Upper lobe of right lung (tissue), 1 donor: ENCODE measurements around the gene SHH. TPM values are rescaled to one million over a fixed set of nuclear protein-coding genes. Genes with fewer than 3 reads are reported as not detected.
"Not testable (repeated sequence)": the region's sequence is repeated elsewhere in the genome, so short reads cannot be mapped to it uniquely, and the experiment has no call there.

Source experiments
- ATAC-seq: fragments of 200-7000 bp; cut with Tn5 transposase; one replicate; pipeline ENCODE4 v1.9.1; 2020; ENCODE audit warnings: mild to moderate bottlenecking, moderate library complexity
- DNase-seq: peaks from one replicate; pipeline ENCODE4 v3.0.0-alpha.2; 2020
- H3K27ac ChIP-seq: fragments of 200-600 bp; one replicate; pipeline ENCODE4 v1.8.0; 2022
- H3K27me3 ChIP-seq: fragments of 200-600 bp; one replicate; pipeline ENCODE4 v1.8.0; 2022; ENCODE audit warnings: mild to moderate bottlenecking
- H3K36me3 ChIP-seq: fragments of 200-600 bp; one replicate; pipeline ENCODE4 v1.8.0; 2022
- H3K4me1 ChIP-seq: fragments of 200-600 bp; one replicate; pipeline ENCODE4 v1.8.0; 2022
- H3K4me3 ChIP-seq: fragments of 200-600 bp; one replicate; pipeline ENCODE4 v1.8.0; 2022; ENCODE audit warnings: mild to moderate bottlenecking
- H3K9me3 ChIP-seq: fragments of 200-600 bp; one replicate; pipeline ENCODE4 v1.8.0; 2022
- intact Hi-C: fragments of 100-400 bp; cut with DNase I; formaldehyde crosslinking; loops from one replicate; pipeline ENCODE4 v1.11.0; 2022
- total RNA-seq: library from RNA; stranded (reverse); fragmentation: NEBNext Ultra II Directional; extraction: Animal tissue kit (Norgen Biotek cat#: 25700); gene quantifications from one replicate; pipeline ENCODE4 v1.2.1, GENCODE V29; 2021
- TF ChIP-seq, protein P1 (sequence below): fragments of 200-600 bp; IDR thresholded peaks from one replicate; pipeline ENCODE4 v1.8.0; 2022; ENCODE audit warnings: antibody characterized with exemption
- donor health status: DM: no; HTN: yes; CAD: no; lungs with severe emphysema.

The SHH gene
- total RNA-seq, 1 donor from 2014 or later, result 10.1 TPM

DNA sequence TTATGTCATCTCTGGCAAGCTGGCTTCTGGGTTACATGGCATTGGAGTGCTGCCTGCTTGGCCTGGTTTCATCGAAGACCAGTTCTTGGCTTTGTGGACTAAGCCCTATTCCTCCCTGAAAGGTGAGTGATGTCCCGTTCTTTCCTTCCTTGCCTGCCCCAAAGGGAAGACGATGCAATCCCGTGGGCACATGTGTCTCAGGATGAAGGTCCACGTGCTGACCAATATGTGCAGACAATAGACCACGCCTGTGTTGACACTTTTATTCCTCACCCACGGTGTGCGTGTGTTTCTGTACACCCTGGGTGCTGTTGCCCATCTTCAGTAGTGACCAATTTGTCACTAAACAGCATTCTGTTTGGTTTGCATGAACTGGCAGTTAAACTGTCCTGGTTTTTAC, 28.6 kb upstream of the SHH start:
- Histone ChIP-seq H3K27ac (no peak overlapping the region), H3K4me1 (no peaks in the 10 kb centered on the region), H3K9me3 (no peaks in the 10 kb centered on the region), H3K36me3 (no peaks in the 10 kb centered on the region), H3K27me3 (no peaks in the 10 kb centered on the region), H3K4me3 (no peak overlapping the region)
- peak; percentile 34 for DNase-seq
- TF ChIP-seq, protein P1, sequence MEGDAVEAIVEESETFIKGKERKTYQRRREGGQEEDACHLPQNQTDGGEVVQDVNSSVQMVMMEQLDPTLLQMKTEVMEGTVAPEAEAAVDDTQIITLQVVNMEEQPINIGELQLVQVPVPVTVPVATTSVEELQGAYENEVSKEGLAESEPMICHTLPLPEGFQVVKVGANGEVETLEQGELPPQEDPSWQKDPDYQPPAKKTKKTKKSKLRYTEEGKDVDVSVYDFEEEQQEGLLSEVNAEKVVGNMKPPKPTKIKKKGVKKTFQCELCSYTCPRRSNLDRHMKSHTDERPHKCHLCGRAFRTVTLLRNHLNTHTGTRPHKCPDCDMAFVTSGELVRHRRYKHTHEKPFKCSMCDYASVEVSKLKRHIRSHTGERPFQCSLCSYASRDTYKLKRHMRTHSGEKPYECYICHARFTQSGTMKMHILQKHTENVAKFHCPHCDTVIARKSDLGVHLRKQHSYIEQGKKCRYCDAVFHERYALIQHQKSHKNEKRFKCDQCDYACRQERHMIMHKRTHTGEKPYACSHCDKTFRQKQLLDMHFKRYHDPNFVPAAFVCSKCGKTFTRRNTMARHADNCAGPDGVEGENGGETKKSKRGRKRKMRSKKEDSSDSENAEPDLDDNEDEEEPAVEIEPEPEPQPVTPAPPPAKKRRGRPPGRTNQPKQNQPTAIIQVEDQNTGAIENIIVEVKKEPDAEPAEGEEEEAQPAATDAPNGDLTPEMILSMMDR, result no peak
- ATAC-seq, result no peak
- intact Hi-C loops, result no loop called here

DNA sequence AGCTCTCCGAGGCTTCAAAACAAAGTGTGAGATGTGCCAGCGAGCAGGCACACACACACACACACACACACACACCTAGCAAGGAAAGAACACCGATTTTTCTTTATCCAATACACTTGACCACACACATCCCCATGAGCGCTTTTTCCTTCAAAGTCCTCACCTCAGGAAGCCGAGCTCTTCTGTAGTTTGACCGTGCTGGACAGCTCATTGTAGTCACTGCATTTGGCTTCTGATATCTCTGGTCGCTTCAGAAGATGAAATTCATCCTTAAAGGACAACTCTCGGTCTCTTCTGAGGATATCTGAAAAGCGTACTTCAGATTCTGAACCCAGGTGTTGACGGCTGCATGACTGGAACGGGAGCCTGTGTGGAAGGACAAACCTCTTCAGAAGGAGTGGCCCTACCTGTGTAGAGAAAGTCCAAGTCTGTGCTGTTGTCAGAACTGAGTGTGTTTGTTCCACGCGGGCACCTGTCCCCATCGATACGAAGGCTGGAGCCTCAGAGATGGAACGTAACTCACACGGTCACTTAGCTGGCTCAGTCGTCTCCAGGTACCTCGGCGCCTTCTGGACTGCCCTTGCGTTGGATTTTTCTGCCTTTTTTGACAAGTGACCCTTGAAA, 28.1 kb upstream of the SHH start:
- no peaks in the 10 kb centered on the region for H3K4me1 ChIP-seq
- H3K27ac ChIP-seq, result no peak overlapping the region
- no peaks in the 10 kb centered on the region for H3K9me3 ChIP-seq
- H3K36me3 ChIP-seq, result no peaks in the 10 kb centered on the region
- H3K27me3 ChIP-seq, result no peaks in the 10 kb centered on the region
- intact Hi-C loops, result no loop called here
- TF ChIP-seq, protein P1, result no peak
- H3K4me3 ChIP-seq, result no peak overlapping the region
- no peak for ATAC-seq
- peak; percentile 32 for DNase-seq

GRCh38 chr7:155839461-155839860, 27.2 kb upstream of the SHH start:
- no peak overlapping the region for H3K27ac ChIP-seq
- ATAC-seq, result no peak
- no peaks in the 10 kb centered on the region for H3K27me3 ChIP-seq
- H3K4me3 ChIP-seq, result no peak overlapping the region
- H3K4me1 ChIP-seq, result no peaks in the 10 kb centered on the region
- H3K36me3 ChIP-seq, result no peaks in the 10 kb centered on the region
- no peaks in the 10 kb centered on the region for H3K9me3 ChIP-seq
- peak; percentile 5 for DNase-seq
- intact Hi-C loops, result no loop called here
- TF ChIP-seq, protein P1, result no peak

DNA sequence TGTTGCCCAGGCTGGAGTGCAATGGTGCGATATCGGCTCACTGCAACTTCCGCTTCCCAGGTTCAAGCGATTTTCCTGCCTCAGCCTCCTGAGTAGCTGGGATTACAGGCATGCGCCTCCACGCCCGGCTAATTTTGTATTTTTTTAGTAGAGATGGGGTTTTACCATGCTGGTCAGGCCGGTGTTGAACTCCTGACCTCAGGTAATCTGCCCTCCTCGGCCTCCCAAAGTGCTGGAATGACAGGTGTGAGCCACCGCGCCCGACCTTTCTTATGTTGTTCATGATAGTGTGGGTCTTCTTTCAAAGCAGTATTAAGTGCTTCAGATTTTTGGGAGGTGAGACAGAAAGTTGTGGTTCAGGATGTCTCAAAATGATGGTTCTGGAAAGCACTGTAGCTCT, 26.0 kb upstream of the SHH start:
- peak; percentile 35 for DNase-seq
- intact Hi-C loops, result not testable (repeated sequence)

DNA sequence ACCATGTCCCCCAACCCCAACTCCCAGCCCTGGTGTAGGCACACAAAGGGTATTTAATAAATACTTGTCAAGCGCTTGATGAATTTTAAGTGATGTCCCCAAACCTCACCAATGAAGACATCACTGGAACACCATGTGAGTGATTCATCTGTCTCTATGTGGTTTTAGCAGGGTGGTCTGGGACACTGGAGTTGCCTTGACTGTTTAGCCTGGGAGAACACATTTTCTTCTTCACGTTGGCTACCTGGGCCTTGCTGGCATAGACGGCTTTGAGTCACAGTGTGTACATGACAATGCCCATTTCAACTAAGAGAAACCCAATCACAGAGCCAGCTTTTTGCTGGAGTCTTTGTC, 24.8 kb upstream of the SHH start:
- TF ChIP-seq, protein P1, result no peak
- no peak for DNase-seq
- H3K4me1 ChIP-seq, result no peaks in the 10 kb centered on the region
- H3K4me3 ChIP-seq, result no peak overlapping the region
- intact Hi-C loops, result no loop called here
- no peaks in the 10 kb centered on the region for H3K9me3 ChIP-seq
- ATAC-seq, result no peak
- no peaks in the 10 kb centered on the region for H3K36me3 ChIP-seq
- H3K27me3 ChIP-seq, result no peaks in the 10 kb centered on the region
- H3K27ac ChIP-seq, result no peak overlapping the region

More for the DNA sequence above, 26.0 kb upstream of the SHH start:
- H3K27ac ChIP-seq, H3K4me3 ChIP-seq, H3K36me3 ChIP-seq, H3K9me3 ChIP-seq, H3K4me1 ChIP-seq, H3K27me3 ChIP-seq, ATAC-seq: not testable (repeated sequence)

DNA sequence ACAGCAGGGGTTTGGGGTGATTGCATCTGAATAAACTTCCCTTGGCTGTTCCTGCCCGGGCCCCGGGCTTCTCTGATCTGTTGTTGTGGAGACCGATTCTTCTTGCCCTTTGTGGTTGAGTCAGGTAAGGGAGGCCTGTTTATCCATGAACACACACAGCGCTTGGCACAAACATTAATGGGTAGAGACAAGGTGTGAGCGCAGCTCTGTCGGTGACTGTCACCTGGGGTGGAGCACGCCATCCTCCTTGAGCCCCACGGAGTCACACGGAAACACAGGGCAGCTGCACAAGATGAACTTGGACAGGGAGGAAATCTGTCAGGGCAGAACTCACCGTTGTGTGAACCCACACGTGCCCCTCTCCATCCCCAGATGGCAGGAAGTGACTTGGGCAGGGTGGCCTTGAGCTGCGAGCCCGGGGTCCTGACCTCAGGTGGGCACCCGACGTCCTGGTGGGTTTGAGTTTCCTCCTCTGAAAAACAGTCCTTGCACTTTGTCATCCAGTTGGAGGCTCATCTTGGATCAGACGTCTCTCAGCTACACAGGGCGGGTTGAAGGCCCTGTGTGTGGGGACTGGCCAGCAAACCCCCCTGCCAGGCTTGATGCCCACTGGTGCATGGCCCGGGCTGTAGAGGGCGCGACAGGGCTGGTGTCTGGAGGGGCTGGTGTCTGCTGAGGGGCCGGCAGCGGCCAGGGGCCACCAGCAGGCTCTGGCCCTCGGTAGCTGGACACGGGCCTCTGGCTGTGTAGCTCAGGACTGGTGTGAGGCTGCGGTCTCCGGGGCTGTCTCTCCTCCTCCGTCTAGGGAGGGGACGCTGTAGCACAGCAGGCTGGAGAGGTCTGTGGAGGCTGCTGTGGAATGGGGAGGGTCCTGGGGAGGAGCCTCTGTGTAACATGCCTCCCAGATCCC, 24.2 kb upstream of the SHH start:
- no peaks in the 10 kb centered on the region for H3K9me3 ChIP-seq
- H3K4me1 ChIP-seq, result no peaks in the 10 kb centered on the region
- H3K27ac ChIP-seq, result no peak overlapping the region
- ATAC-seq (no peak), DNase-seq (peak; percentile 51)
- no peaks in the 10 kb centered on the region for H3K36me3 ChIP-seq
- intact Hi-C loops, result no loop called here
- no peaks in the 10 kb centered on the region for H3K27me3 ChIP-seq
- H3K4me3 ChIP-seq, result no peak overlapping the region
- TF ChIP-seq, protein P1, result no peak
